CD4-positive, alpha-beta T cell treated with Interferon alpha-2 for 1 hour (primary cell): ENCODE measurements around the gene EXOSC7.
"Not testable (repeated sequence)": the region's sequence is repeated elsewhere in the genome, so short reads cannot be mapped to it uniquely, and the experiment has no call there.

Source experiments
- DNase-seq, 2 donors: peaks; one replicate each; pipeline ENCODE4 v3.0.0-alpha.2; 2020 to 2022

The EXOSC7 gene

GRCh38 chr3:44963571-44964325, 12.3 kb upstream of the EXOSC7 start:
- DNase-seq, result no peak

GRCh38 chr3:44965165-44965564, 10.9 kb upstream of the EXOSC7 start:
- DNase-seq, result no peak

GRCh38 chr3:44966795-44967278, 9.2 kb upstream of the EXOSC7 start:
- no peak for DNase-seq

- no peak for DNase-seq
Observed at GRCh38 chr3:44968447-44968858, 7.6 kb upstream of the EXOSC7 start.

GRCh38 chr3:44969154-44969827, 6.8 kb upstream of the EXOSC7 start:
- DNase-seq, result peak in 1 of 2 donors; percentile 23

- peak in 1 of 2 donors; percentile 10 for DNase-seq
Observed at GRCh38 chr3:44969828-44970179, 6.2 kb upstream of the EXOSC7 start.

- no peak for DNase-seq
Observed at GRCh38 chr3:44970926-44971490, 5.0 kb upstream of the EXOSC7 start.

GRCh38 chr3:44974416-44974815, 1.6 kb upstream of the EXOSC7 start:
- no peak for DNase-seq

- no peak for DNase-seq
Observed at GRCh38 chr3:44981220-44981619, 5.2 kb downstream of the EXOSC7 start.

- peak in 1 of 2 donors; percentile 24 for DNase-seq
Observed at GRCh38 chr3:44981751-44982150, 5.7 kb downstream of the EXOSC7 start.

GRCh38 chr3:44982817-44983216, 6.8 kb downstream of the EXOSC7 start:
- no peak for DNase-seq

- DNase-seq, result no peak
Observed at GRCh38 chr3:44983484-44983941, 7.5 kb downstream of the EXOSC7 start.

GRCh38 chr3:44984335-44984734, 8.3 kb downstream of the EXOSC7 start:
- DNase-seq, result no peak

- DNase-seq, result not testable (repeated sequence)
Observed at GRCh38 chr3:44986330-44986729, 10.3 kb downstream of the EXOSC7 start.

- no peak for DNase-seq
Observed at GRCh38 chr3:44987332-44987731, 11.3 kb downstream of the EXOSC7 start.

- peak in 1 of 2 donors; percentile 27 for DNase-seq
Observed at GRCh38 chr3:44988073-44988472, 12.0 kb downstream of the EXOSC7 start.

- no peak for DNase-seq
Observed at GRCh38 chr3:44989141-44989540, 13.1 kb downstream of the EXOSC7 start.

- no peak for DNase-seq
Observed at GRCh38 chr3:44989636-44990373, 13.8 kb downstream of the EXOSC7 start.

GRCh38 chr3:44991326-44991725, 15.3 kb downstream of the EXOSC7 start:
- no peak for DNase-seq

- DNase-seq, result peak in 1 of 2 donors; percentile 21
Observed at GRCh38 chr3:44992555-44993470, 16.8 kb downstream of the EXOSC7 start.

- no peak for DNase-seq
Observed at GRCh38 chr3:44993471-44994205, 17.6 kb downstream of the EXOSC7 start.
